ENCODE measurements around the gene CD300LF. TPM values are rescaled to one million over a fixed set of nuclear protein-coding genes. Genes with fewer than 3 reads are reported as not detected.

The CD300LF gene
- total RNA-seq, 4 donors from 2014 or later = 0.27 to 0.41 TPM; not detected in 2

DNA sequence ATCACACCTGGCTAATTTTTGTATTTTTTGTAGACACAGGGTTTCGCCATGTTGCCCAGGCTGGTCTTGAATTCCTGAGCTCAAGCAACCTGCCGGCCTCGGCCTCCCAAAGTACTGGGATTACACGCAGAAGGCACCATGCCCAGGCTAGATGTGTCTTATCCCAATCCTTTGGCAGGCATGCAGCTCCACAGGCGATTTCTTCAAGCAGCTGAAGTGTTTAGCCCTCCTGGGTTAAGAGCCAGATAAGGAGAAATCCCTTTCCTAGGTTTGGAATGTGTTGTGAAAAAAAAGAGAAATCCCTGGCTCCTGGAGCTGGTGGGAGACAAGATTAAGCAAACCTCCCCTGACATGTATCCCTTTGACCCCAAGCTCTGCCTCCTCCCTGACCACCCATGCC, 33.7 kb upstream of the CD300LF start:
- TF ChIP-seq POLR2A (IDR thresholded peaks at IDR 0.05) = no peak
- TF ChIP-seq, protein P1, sequence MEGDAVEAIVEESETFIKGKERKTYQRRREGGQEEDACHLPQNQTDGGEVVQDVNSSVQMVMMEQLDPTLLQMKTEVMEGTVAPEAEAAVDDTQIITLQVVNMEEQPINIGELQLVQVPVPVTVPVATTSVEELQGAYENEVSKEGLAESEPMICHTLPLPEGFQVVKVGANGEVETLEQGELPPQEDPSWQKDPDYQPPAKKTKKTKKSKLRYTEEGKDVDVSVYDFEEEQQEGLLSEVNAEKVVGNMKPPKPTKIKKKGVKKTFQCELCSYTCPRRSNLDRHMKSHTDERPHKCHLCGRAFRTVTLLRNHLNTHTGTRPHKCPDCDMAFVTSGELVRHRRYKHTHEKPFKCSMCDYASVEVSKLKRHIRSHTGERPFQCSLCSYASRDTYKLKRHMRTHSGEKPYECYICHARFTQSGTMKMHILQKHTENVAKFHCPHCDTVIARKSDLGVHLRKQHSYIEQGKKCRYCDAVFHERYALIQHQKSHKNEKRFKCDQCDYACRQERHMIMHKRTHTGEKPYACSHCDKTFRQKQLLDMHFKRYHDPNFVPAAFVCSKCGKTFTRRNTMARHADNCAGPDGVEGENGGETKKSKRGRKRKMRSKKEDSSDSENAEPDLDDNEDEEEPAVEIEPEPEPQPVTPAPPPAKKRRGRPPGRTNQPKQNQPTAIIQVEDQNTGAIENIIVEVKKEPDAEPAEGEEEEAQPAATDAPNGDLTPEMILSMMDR (IDR thresholded peaks at IDR 0.05) = no peak
- H3K9me3 ChIP-seq = no peaks in the 10 kb centered on the region
- no peaks in the 10 kb centered on the region for H3K27me3 ChIP-seq
- DNase-seq = no peak
- H3K36me3 ChIP-seq = no peaks in the 10 kb centered on the region
- peak overlapping the region in 1 of 2 donors; percentile 55 for H3K27ac ChIP-seq
- intact Hi-C loops (cut with DNase I; ENCODE audit: low total_unique reads) = loop anchor here (10.0 kb wide), 2 partner anchors 118 to 208 kb away; no protein-coding TSS in a partner anchor
- H3K4me3 ChIP-seq = no peak overlapping the region
- H3K4me1 ChIP-seq = no peaks in the 10 kb centered on the region

- intact Hi-C loops (cut with DNase I; ENCODE audit: low total_unique reads) = loop anchor here (10.0 kb wide), 2 partner anchors 119 to 209 kb away; no protein-coding TSS in a partner anchor
- DNase-seq = no peak
- no peaks in the 10 kb centered on the region for H3K36me3 ChIP-seq
- H3K27me3 ChIP-seq = no peaks in the 10 kb centered on the region
- H3K27ac ChIP-seq = no peak overlapping the region
- H3K4me3 ChIP-seq = no peak overlapping the region
- H3K9me3 ChIP-seq = no peaks in the 10 kb centered on the region
- no peaks in the 10 kb centered on the region for H3K4me1 ChIP-seq
- TF ChIP-seq POLR2A (IDR thresholded peaks at IDR 0.05) = no peak
- TF ChIP-seq, protein P1 (IDR thresholded peaks at IDR 0.05) = no peak
These were observed 32.9 kb upstream of the CD300LF start for GRCh38 chr17:74745548-74746177.

- H3K27me3 ChIP-seq = no peaks in the 10 kb centered on the region
- no peaks in the 10 kb centered on the region for H3K4me1 ChIP-seq
- peak; percentile 72 to 77 for DNase-seq
- intact Hi-C loops (cut with DNase I; ENCODE audit: low total_unique reads) = loop anchor here (10.0 kb wide), 2 partner anchors 120 to 210 kb away; no protein-coding TSS in a partner anchor
- H3K4me3 ChIP-seq = no peak overlapping the region
- no peaks in the 10 kb centered on the region for H3K36me3 ChIP-seq
- TF ChIP-seq POLR2A (IDR thresholded peaks at IDR 0.05) = no peak
- TF ChIP-seq, protein P1 (IDR thresholded peaks at IDR 0.05) = peak; percentile 88 to 98 (median 93)
- peak overlapping the region in 1 of 2 donors; percentile 62 for H3K27ac ChIP-seq
- no peaks in the 10 kb centered on the region for H3K9me3 ChIP-seq
These were observed 32.2 kb upstream of the CD300LF start for GRCh38 chr17:74744714-74745547.

- H3K4me3 ChIP-seq = no peak overlapping the region
- H3K4me1 ChIP-seq = no peaks in the 10 kb centered on the region
- no peak overlapping the region for H3K27ac ChIP-seq
- no peaks in the 10 kb centered on the region for H3K36me3 ChIP-seq
- no peak for DNase-seq
- TF ChIP-seq, protein P1 (IDR thresholded peaks at IDR 0.05) = no peak
- no peak for TF ChIP-seq POLR2A (IDR thresholded peaks at IDR 0.05)
- H3K27me3 ChIP-seq = no peaks in the 10 kb centered on the region
- intact Hi-C loops (cut with DNase I; ENCODE audit: low total_unique reads) = loop anchor here (10.0 kb wide), 2 partner anchors 120 to 210 kb away; no protein-coding TSS in a partner anchor
- no peaks in the 10 kb centered on the region for H3K9me3 ChIP-seq
These were observed 31.6 kb upstream of the CD300LF start for GRCh38 chr17:74744349-74744713.

GRCh38 chr17:74743755-74744154, 31.0 kb upstream of the CD300LF start:
- Histone ChIP-seq H3K4me1 (no peaks in the 10 kb centered on the region), H3K36me3 (no peaks in the 10 kb centered on the region), H3K4me3 (no peak overlapping the region), H3K27me3 (peaks cover 0 to 6% of the 10 kb centered on the region in 2 donors), H3K27ac (no peak overlapping the region), H3K9me3 (no peaks in the 10 kb centered on the region)
- no peak for DNase-seq
- TF ChIP-seq POLR2A (IDR thresholded peaks at IDR 0.05) = no peak
- TF ChIP-seq, protein P1 (IDR thresholded peaks at IDR 0.05) = no peak
- intact Hi-C loops (cut with DNase I; ENCODE audit: low total_unique reads) = loop anchor here (10.0 kb wide), 2 partner anchors 121 to 211 kb away; no protein-coding TSS in a partner anchor

Measured in uterus (tissue), 4 donors.